GM18507 (cell line): Measurements from ENCODE around the gene RASGRP3.
"Not testable (repeated sequence)": the region's sequence is repeated elsewhere in the genome, so short reads cannot be mapped to it uniquely, and the experiment has no call there.

Source experiments
- DNase-seq: peaks from one replicate; pipeline ENCODE4 v3.0.0; 2011; ENCODE audit warnings: low read depth; ENCODE audit not compliant: insufficient read length; ENCODE audit errors: extremely low spot score
- FAIRE-seq: peaks from 2 replicates; lab custom pipeline; 2011; peaks lifted over from hg19 to GRCh38; lab: Jason Lieb, UNC

The RASGRP3 gene, protein sequence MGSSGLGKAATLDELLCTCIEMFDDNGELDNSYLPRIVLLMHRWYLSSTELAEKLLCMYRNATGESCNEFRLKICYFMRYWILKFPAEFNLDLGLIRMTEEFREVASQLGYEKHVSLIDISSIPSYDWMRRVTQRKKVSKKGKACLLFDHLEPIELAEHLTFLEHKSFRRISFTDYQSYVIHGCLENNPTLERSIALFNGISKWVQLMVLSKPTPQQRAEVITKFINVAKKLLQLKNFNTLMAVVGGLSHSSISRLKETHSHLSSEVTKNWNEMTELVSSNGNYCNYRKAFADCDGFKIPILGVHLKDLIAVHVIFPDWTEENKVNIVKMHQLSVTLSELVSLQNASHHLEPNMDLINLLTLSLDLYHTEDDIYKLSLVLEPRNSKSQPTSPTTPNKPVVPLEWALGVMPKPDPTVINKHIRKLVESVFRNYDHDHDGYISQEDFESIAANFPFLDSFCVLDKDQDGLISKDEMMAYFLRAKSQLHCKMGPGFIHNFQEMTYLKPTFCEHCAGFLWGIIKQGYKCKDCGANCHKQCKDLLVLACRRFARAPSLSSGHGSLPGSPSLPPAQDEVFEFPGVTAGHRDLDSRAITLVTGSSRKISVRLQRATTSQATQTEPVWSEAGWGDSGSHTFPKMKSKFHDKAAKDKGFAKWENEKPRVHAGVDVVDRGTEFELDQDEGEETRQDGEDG

DNA sequence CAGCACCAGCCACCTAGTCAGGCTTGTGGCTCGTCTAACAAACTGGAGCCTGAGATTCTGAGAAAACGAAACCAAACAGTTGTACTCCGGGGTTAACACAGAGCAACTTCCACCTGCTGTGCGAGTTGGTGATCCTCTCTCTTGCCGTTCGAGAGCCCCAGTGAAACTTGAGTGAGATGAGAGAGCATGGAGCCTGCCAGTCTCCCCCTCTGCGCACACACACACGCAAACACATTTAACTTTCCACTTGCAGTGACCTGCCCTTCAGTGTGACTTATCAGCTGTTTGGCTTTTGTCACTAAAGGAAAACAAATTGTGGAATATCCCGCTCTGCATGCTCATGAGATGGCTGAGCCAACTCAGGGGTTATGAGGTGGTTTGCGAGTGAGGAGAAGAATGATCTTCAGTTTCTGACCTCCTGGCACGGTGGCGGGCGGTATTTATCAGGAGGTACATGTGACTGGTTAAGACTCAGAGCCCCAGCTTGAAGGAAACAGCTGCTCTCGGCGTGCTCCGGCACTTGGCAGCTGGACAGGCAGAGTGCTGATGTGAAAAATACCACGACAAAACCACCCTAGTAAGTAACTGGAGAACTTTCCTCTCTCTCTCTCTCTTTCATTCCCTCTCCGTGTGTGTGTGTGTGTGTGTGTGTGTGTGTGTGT is at the start of gene RASGRP3:
Gene RASGRP3 (plus strand): TSS at position 519 of the 662 bp plus-strand sequence. CDS start 38,488 bp downstream, outside the sequence.
- FAIRE-seq (no peak), DNase-seq (no peak)

DNA sequence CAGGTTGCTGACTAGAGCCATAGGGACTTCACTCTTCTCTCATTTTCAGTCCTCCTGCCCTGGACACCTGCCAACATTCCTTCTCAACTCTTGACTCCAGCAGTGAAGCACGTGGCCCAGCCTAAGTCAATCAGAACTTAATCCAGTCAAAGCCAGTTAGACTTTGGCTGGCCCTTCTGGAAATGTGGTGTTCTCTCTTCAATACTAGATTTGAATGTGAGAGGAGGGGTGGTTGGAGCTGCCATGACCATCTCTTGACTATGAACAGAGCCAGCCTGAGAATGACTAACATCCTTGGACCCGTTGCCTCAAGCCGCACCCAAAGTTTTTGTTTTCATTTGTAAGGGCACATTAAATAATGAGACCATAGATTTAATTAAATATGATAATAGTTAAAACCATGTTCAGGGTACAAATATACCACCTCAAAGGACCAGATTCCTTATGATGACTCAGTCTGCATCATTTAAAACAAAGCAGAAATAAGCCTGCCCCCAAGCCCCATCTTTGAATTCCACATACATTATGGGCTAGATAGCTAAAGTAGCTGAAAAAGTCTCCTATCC is 49.7 kb upstream of the RASGRP3 start:
- DNase-seq (no peak), FAIRE-seq (no peak)

DNA sequence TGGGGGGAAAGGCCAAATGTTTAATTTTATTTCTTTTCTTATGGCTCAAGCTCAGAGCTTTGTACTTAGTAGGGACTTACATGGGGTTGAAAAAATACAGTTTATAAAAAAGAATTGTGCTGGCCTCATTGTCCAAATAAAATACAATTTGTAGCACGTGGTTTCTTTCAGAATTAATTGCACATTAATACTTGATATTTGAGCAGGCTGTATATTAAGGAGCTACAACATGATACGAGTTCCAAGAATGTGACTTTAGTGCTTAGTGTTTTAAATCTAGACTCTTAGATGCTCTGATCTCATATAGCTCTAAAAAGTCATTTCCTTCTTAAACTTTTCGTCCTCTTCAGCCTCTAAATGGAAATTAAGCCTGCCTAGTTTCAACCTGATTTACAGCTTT is 46.4 kb upstream of the RASGRP3 start:
- DNase-seq (no peak), FAIRE-seq (no peak)

DNA sequence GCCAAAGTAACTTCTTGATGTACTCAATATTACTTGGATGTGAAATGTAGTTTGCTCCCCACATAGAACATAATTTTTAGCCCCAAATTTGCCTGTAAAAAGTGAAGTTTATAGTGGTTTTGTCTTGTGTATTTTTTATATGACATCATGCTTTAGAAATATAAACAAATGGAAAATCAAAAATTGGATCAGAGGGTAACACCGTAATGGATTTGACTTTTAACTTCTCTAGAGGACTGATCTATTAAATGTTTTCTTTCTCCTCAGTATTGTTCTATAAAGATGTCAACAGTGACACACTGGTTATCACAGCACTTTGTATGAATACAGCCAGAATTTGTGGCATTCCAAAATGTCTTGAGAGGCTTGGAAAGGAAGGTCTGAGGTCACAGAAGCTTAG is 45.6 kb upstream of the RASGRP3 start:
- FAIRE-seq (no peak), DNase-seq (no peak)

DNA sequence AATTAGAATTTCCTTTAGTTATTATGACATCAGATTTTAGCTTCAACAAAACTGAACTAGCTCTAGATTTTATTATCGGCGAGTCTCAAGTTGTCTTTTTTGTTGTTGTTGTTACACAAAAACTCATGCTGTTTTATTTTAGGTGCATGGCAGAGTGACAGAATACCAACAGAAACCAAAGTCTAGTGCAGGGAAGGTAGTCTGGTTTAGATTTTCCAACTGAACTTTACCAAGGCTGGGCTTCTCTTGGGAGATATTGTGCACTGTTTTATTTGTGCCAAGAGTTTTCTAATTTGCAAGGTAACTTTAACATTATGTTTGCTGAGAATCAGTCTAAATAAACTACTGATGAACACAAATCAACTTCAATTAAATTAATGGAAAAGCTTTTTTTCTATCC is 43.6 kb upstream of the RASGRP3 start:
- no peak for DNase-seq
- no peak for FAIRE-seq

DNA sequence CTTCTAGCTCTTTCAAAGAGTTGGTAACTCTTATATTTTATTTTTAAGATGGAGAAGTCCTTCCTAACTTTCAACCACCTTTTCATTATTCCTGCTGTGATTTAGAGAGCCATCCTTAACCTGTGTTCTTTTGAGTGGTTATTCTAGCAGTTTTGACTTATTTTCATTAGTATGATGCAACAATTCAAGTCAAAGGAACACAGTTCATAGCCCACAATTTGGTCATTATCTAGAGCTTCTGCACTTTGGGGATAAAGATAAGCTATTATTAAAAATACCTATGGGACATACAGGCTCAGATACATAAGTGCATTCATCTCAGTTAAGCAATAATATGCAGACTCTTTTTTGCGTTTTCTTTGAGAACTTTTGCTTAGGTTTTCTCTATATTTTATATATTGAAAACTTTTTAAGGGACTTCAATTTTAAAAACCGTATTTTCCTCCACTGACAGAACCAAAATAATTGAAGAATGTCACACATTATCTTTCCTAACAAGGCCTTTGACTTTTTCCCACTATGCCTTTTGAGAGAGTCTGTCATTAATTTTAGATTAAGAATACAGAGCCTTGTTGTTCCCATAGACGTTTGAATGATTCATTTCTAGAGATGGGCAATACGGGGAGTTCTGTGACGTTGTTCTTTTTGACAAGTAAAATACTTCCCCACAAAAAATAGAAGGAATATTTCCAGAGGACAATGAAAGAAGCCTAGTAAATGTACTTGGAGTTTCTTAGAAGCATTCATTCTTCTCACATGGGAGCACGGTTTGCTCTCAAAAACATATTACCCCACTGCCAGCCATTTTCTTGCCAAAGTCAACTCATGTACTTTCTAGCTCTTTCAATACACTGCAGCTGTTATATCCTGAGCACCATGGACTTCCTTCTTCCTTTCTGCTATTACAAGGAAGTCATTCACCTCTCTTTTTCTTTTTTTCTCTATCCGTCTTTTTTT is 42.9 kb upstream of the RASGRP3 start:
- FAIRE-seq (no peak), DNase-seq (no peak)

DNA sequence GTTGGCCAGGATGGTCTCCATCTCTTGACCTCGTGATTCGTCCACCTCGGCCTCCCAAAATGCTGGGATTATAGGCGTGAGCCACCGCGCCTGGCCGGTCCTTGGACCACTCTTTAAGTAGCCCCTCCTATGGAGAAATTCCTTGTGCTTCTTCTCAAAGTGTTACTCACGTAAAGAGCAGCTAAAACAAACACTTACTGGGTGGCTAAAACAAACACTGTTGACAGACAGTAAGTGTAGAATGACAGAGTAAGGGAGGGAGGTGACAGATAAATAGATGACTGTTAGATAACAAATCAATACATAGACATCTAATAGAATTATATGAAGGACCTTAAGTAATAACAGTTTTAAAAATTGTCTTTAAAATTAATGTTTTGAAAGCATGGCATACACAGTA is 40.9 kb upstream of the RASGRP3 start:
- DNase-seq (no peak), FAIRE-seq (no peak)

DNA sequence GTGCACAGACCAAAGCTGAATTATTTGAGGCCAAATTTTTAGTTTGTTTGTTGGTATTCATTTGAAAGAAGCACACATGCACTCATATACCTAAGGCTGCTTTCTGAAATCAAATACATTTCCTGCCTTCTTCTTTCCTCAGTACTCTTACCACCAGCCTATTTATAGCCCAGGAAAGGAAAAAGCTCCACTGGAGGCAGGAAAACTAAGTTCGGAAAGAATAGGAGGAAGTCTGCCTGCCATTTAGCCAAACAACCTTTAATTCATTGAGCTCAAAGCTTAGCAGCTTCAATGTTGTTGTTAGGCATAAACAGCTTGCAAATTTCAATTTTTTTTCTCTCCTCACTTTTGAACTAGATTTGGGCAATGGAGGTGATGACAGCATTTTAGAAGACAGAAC is 40.4 kb upstream of the RASGRP3 start:
- FAIRE-seq (no peak), DNase-seq (no peak)

DNA sequence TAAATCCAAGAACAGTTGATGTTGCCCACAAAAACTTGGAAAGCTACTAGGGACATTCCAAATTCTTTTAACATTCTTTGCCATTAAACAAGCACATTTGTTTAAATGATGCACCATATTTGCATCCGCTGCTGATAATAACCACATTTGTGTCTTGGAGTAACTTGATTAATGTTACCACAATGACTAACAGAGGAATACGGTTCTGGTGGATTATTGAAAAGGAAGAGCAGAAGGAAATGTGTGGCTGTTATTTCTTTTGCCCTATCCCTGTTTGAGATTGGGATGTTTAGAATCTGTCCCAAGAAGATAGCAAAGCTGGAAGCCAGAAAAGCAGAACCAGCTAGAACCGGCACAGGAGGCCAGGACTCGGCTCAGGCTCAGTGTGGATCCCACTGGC is 39.2 kb upstream of the RASGRP3 start:
- DNase-seq (no peak), FAIRE-seq (no peak)

DNA sequence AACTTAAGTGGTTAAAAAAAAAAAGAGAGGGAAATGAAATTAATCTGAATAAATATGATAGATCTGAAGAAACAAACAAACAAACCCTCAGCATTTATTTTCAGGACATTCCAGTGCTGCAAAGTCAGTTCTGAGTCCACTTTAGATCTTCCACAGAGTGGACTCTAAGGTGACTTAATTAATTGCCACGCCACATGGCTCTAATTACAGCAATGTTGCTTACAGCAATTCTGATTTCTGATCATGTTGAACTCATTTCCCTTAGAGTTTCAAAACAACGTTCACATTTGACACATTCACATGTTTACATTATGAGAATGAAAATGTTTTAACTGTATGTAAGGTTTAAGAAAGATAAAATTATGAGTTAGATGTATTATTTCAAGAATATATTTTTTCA is 38.6 kb upstream of the RASGRP3 start:
- no peak for DNase-seq

DNA sequence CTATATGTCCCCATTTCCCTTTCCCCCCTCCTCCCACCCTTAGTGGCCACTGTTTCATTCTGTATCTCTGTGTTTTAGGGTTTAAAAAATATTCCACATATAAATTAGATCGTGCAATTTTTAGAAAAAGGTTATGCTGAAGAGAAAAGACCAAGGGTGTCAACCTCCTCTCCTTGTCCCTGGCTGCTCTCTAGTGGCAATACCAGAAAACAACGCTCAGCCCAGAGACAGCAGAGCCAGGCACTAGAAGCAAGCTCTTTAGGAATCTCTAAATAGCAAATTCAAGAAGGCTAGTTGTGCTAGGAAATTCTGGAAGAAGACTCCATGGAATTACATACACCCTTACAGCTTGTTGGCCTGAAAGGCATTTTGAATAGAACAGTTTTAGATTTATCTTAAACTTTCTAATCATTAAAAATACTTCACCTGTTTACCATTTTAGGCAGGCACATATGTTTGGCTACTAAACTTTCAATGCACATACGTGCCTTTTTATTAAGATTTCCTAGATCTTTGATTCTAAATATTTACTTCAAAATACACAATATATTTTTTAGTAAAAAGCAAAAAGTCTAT is 35.1 kb upstream of the RASGRP3 start:
- peak; percentile 81 for FAIRE-seq
- DNase-seq: peak; percentile 11

More for the DNA sequence above, 38.6 kb upstream of the RASGRP3 start:
- FAIRE-seq: no peak

DNA sequence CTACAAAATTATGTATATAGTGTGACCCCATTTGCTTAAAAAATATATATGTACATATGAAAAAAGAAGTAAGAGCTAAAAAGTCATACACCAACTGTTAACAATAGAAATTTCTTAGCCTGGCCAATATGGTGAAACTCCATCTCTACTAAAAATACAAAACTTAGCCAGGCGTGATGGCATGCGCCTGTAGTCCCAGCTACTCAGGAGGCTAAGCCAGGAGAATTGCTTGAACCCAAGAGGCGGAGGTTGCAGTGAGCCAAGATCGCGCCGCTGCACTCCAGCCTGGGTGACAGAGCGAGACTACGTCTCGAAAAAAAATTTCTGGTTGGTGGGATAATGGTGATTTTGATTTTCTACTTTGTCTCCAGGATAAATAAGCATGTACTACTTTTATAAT is 34.4 kb upstream of the RASGRP3 start:
- not testable (repeated sequence) for DNase-seq, FAIRE-seq

DNA sequence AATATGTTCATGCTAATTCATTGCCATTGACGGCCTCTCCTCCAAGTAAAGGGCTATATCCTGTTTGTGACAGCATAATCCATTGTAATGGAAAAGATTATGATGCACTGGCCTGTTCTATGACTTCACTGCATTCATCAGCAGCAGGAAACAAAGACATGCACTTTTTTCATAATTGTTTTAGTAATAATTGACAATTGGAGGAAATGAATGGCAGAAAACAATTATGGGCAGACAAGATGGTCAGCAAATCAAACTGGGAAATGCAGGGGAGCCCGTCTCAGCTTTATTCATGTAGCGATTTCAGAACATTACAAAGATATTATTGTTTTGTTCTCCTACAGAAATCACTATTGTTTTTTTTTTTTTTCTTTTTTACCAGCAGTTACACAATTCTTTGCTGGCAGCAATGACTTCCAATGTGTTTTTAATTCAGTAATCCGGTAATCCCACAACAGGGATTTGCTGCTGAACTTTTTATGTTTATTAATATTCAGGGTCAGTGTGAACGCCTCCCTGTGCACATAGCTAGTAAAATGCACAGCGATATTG is 33.8 kb upstream of the RASGRP3 start:
- FAIRE-seq: no peak
- DNase-seq: no peak

DNA sequence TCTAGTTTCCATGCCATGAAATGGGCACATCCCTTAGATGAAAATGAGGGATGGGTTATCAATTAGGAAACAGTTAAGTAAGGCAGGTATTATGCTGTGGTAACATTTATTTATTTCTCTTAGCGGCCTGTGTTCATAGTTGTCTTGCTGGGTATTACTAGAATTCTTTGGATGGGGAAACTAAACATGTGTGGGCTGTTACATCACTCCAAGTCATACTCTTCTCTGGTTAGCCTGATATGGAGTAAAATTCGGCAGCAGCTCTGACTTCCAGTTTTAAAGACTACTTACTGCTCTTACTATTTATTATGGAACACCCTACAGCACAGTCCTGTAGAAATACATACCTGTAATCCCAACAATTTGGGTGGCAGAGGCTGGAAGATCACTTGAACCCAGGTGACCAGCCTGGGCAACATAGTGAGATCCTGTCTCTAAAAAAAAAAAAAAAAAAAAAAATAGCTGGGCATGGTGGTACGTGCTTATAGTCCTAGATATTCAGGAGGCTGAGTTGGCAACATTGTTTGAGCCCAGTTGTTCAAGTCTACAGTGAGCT is 33.1 kb upstream of the RASGRP3 start:
- DNase-seq: no peak
- FAIRE-seq: no peak

DNA sequence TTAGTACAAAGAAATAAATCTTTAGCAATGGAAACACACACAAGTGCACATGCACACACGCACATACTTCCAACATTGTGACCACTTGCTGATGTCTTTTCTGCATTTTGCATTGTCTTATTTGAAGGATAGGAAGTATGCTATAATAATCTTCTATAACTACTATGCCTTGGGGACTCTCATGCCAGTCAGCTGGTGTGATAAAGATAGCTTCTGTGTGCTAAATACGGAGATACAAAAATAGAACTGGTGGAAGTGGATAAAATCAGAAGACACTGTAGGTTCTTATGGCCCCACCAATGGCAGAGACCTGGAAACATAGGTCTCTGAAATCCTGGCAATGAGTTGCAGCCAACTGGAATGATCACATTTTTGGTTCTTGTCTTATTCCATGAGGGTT is 31.5 kb upstream of the RASGRP3 start:
- DNase-seq (no peak), FAIRE-seq (no peak)

DNA sequence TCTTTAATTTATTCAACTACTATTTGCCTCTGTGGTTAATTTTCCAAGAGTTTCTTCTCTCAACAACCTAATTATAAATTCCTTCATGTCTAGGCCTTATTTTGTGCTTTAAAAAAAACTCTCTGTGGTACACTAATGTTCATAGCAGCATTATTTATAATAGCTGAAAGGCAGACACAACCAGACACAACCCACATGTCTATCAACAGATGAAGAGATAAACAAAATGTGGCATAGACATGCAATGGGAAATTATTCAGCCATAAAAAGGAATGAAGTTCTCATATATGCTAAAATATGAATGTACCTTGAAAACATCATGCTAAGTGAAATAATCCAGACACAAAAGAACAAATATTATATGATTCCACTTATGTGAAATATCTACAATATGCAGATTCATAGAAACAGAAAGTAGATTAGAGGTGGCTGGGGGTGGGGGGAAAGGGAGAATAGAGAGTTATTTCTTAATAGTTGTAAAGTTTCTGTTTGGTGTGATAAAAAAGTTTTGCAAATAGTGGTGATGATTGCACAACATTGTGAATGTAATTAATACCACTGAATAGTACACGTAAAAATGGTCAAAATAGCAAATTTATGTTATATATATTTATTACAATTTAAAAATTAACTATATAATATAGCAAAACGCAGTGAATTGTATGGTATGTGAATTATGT is 28.1 kb upstream of the RASGRP3 start:
- DNase-seq (no peak), FAIRE-seq (no peak)

DNA sequence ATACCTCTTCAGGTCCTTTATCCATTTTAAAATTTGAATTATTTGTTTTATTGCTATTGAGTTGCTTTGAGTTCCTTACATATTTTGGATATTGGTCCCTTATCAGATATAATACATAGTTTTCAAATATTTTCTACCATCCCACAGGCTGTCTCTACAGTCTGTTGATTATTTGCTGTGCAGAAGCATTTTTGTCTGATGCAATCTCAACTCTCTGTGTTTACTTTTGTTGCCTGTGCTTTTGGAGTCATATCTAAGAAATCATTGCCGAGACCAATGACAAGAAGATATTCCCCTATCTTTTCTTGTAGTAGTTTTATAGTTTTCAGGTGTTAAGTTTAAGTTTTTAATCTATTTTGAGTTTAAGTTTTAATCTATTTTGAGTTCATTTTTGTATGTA is 25.2 kb upstream of the RASGRP3 start:
- no peak for DNase-seq
- no peak for FAIRE-seq

DNA sequence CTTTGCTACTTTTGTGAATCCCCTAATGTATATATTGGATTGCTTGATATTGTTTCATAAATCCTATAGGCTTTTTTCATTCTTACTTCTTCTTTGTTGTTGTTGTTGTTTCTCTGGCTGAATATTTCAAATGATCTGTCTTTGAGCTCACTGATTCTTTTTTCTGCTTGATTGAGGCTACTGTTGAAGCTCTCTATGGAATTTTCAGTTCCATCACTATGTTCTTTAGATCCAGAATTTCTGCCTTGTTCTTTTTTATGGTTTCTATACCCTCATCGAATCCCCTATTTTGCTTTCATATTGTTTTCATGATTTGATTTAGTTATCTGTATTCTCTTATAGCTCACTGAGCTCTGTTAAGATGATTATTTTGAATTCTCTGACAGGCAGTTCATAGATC is 24.6 kb upstream of the RASGRP3 start:
- DNase-seq: no peak
- no peak for FAIRE-seq
